Measurements from ENCODE around the gene RAB3A.

- TF ChIP-seq CTCF (conservative IDR thresholded peaks at IDR 0.05; ENCODE audit: low read length) = no peak
- TF ChIP-seq EZH2phosphoT487 (IDR thresholded peaks at IDR 0.05; ENCODE audit: borderline replicate concordance, low read depth, low read length) = no peak
Observed at GRCh38 chr19:18170714-18171255, 33.1 kb downstream of the RAB3A start.
